GM21390 (cell line): ENCODE measurements around the gene GLRB.
"Not testable (repeated sequence)": the region's sequence is repeated elsewhere in the genome, so short reads cannot be mapped to it uniquely, and the experiment has no call there.

ENCODE experiments used
- ATAC-seq: cut with Tn5 transposase; IDR thresholded peaks from one replicate; pipeline ENCODE4 v1.9.1; 2021; ENCODE audit not compliant: unreplicated experiment

Gene GLRB

GRCh38 chr4:157127571-157127970 is 51.6 kb downstream of the GLRB start:
- no peak for ATAC-seq

GRCh38 chr4:157128395-157128794 is 52.4 kb downstream of the GLRB start:
- ATAC-seq: no peak

DNA sequence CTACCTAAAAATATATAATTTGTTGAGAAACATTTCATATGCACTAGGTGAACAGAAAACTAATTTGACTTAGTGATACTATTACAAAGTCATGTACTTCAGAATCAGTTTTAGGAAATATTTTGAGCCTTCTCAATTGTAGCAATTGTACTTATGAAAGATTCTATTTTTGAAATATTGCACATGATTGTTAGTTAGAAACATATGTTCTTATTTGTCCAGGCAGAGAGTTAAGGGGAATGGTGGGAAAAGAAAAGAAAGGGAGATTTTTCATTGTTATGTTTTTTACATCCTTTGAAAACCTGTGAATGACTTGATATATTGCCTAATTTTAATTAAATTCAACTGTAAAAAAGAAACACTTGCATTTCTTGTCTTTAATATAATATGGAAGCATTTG is 66.0 kb downstream of the GLRB start:
- no peak for ATAC-seq

DNA sequence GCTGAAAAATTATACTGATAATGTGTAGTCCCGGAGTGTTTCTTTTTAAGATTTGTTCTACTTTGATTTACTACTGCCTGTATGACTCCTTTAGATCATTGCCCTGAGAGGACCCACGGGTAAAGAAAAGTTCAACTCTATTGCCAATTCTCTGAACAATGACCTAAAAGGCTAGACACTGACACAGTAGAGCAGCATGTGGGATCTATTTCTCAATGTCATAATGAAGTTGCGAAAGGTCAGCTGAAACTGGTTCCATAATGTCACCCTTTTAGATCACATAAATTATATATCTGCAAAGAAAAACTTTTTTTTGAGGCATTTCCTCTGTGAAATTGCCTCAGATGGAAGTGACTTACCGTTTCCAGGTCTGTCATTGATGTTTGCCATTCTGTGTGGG is 67.4 kb downstream of the GLRB start:
- no peak for ATAC-seq

- ATAC-seq: no peak
These were observed 75.8 kb downstream of the GLRB start for GRCh38 chr4:157151711-157152110.

- ATAC-seq: no peak
These were observed 90.1 kb downstream of the GLRB start for GRCh38 chr4:157165935-157166610.

DNA sequence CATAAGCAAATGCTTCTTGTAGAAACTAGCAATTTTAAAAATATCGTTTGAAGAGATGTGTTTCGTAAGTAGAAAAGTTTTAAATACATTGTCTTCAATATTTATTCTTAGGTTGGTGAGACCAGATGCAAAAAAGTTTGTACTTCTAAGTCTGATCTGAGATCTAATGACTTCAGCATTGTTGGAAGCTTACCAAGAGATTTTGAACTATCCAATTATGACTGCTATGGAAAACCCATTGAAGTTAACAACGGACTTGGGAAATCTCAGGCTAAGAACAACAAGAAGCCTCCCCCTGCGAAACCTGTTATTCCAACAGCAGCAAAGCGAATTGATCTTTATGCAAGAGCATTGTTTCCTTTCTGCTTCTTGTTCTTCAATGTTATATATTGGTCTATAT is 94.4 kb downstream of the GLRB start:
- ATAC-seq: no peak

- no peak for ATAC-seq
These were observed 96.1 kb downstream of the GLRB start for GRCh38 chr4:157172011-157172410.

DNA sequence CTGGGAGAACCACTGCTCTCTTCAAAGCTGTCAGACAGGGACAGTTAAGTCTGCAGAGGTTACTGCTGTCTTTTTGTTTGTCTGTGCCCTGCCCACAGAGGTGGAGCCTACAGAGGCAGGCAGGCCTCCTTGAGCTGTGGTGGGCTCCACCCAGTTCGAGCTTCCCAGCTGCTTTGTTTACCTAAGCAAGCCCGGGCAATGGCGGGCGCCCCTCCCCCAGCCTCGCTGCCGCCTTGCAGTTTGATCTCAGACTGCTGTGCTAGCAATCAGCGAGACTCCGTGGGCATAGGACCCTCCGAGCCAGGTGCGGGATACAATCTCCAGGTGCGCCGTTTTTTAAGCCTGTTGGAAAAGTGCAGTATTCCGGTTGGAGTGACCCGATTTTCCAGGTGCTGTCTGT is 104.3 kb downstream of the GLRB start:
- ATAC-seq: not testable (repeated sequence)

GRCh38 chr4:157184300-157184699 is 108.3 kb downstream of the GLRB start:
- no peak for ATAC-seq

GRCh38 chr4:157185363-157185762 is 109.4 kb downstream of the GLRB start:
- no peak for ATAC-seq

- ATAC-seq: no peak
These were observed 119.4 kb downstream of the GLRB start for GRCh38 chr4:157195374-157195773.

- ATAC-seq: no peak
These were observed 120.1 kb downstream of the GLRB start for GRCh38 chr4:157196046-157196445.

DNA sequence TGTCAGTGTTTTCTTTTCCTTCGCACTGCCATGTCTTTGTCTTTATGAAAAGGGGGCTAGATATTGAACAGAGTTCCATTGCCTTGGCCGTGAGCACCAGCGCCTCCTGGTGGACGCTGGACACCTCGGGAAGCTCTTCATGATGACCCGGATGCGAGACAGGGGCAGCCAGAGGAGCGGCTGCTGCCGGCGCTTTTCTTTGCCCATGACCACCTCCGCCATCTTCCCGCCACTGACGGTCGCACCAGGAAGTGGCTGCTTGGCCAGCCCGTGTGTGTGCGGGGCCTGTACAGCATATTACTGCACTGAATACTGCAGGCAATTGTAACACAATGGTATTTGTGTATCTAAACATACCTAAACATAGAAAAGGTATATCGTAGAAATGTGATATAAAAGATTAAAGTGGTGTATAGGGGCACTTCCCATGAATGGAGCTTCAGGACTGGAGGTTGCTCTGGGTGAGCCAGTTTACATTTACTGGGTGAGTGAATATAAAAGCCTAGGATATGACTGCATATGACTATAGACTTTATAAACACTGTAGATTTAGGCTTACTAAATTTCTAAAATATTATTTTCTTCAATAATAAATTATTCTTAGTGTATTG is 128.8 kb downstream of the GLRB start:
- no peak for ATAC-seq

DNA sequence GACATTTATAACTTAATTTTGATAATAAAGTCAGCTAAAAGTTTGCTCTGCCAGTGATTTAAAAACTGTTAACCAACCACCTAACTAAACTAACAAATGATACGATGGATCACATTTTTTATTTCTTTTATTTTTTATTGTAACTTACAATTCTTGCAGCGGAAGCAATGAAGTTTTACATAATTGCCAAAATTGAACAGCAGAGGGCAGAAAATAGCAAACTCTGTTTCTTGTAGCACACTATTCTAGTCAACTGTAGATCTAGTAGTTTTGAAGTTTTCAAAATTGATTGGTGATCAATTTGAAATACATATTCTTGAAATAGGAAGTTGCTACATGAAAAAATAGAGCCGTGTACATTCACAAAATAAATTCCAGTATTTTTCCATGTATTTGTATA is 141.8 kb downstream of the GLRB start:
- no peak for ATAC-seq

- ATAC-seq: no peak
These were observed 143.9 kb downstream of the GLRB start for GRCh38 chr4:157219711-157220370.

DNA sequence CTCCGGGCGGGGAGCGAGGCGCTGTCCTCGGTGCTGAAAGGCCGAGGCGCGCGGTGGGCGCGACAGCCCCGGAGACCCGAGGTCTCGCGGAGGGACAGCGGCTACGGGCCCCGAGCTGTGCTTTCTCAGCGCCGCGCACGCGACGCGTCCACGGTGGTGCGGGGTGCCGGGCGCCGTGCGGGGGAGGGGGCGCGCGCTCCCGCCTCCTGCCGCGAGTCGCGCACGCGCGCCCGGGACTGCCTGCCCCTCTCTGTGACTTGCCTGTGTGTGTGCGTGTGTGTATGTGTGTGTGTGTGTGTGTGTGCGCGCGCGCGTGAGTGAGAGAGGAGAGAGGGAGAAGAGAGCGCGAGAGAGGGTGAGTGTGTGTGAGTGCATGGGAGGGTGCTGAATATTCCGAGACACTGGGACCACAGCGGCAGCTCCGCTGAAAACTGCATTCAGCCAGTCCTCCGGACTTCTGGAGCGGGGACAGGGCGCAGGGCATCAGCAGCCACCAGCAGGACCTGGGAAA is 144.5 kb downstream of the GLRB start, which contains the start of gene GRIA2:
Gene GRIA2, plus strand, starts transcription at position 358 of the 511 bp plus-strand sequence. CDS start 315 bp downstream, outside the sequence.
- ATAC-seq: peak; percentile 58

DNA sequence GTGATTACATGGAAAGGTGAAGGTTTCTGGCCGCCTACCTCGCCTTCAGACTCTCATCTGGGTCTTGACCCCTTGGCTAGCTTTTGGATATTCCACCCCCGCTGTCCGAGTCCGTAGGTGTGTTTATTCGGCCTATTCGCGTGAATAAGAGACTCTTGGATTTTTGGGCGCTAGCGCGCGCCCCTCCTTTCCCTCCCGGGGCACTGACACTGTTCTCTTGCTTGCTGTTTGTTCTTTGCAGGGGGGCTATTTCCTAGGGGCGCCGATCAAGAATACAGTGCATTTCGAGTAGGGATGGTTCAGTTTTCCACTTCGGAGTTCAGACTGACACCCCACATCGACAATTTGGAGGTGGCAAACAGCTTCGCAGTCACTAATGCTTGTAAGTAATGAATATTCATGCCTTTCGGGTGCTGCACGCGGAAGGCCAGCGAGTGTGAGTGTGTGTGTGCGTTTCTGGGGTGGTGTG is 145.5 kb downstream of the GLRB start:
- no peak for ATAC-seq
